Gastroesophageal sphincter (tissue), 3 donors: ENCODE measurements around the gene HHAT.

Source experiments
- EP300 ChIP-seq: sonication (generic); formaldehyde crosslinking; IDR thresholded peaks from one replicate; pipeline ENCODE4 v1.6.1; 2017; ENCODE audit warnings: antibody characterized with exemption, mild to moderate bottlenecking
- POLR2AphosphoS5 ChIP-seq: sonication (generic); formaldehyde crosslinking; IDR thresholded peaks from one replicate; pipeline ENCODE4 v1.6.1; 2017; ENCODE audit warnings: antibody characterized with exemption
- TF ChIP-seq, protein P1 (sequence below), 4 experiments: fragments of 200-600 bp in 2 of 4; fragments of 450-650 bp in 2 of 4; sonication (generic) in 1 of 4; IDR thresholded peaks; one replicate each; pipeline ENCODE4 v1.5.1; 2017 to 2019; ENCODE audit warnings: antibody characterized with exemption in 4 of 4, mild to moderate bottlenecking in 2 of 4, moderate library complexity in 2 of 4

GRCh38 chr1:210369425-210369824 is 40.7 kb downstream of the HHAT start:
- no peak for TF ChIP-seq POLR2AphosphoS5
- no peak for TF ChIP-seq EP300
- TF ChIP-seq, protein P1, sequence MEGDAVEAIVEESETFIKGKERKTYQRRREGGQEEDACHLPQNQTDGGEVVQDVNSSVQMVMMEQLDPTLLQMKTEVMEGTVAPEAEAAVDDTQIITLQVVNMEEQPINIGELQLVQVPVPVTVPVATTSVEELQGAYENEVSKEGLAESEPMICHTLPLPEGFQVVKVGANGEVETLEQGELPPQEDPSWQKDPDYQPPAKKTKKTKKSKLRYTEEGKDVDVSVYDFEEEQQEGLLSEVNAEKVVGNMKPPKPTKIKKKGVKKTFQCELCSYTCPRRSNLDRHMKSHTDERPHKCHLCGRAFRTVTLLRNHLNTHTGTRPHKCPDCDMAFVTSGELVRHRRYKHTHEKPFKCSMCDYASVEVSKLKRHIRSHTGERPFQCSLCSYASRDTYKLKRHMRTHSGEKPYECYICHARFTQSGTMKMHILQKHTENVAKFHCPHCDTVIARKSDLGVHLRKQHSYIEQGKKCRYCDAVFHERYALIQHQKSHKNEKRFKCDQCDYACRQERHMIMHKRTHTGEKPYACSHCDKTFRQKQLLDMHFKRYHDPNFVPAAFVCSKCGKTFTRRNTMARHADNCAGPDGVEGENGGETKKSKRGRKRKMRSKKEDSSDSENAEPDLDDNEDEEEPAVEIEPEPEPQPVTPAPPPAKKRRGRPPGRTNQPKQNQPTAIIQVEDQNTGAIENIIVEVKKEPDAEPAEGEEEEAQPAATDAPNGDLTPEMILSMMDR (IDR thresholded peaks at IDR 0.05) = no peak
